Measurements from ENCODE around the gene PPP1R14B. TPM values are rescaled to one million over a fixed set of nuclear protein-coding genes. Genes with fewer than 3 reads are reported as not detected.

Gene PPP1R14B
- total RNA-seq, 1 experiment from 2014 or later = 435 TPM

DNA sequence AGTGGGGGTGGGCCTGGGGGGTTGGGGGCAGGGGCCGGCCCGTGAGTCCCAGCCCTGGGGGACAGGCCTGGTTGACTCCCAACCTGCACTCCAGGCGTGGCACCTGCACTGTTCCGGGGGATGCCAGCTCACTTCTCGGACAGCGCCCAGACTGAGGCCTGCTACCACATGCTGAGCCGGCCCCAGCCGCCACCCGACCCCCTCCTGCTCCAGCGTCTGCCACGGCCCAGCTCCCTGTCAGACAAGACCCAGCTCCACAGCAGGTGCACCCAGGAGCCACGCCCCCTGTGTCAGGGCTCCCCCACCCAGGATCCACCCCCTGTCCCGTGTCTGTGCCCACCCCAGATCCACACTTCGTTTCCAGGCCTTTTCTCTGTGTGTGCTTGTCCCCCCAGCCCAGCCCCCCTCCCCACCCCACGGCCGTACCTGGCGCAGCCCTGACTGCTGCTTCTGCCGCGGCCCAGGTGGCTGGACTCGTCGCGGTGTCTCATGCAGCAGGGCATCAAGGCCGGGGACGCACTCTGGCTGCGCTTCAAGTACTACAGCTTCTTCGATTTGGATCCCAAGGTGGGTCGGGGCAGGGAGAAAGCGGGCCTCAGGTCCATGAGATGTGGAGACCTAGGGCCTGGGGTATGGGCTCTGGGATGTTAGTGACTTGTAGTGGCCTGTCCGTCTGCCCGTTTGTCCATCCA, 35.4 kb downstream of the PPP1R14B start:
- Histone ChIP-seq H2AFZ (no peak overlapping the region), H4K20me1 (ENCODE audit: insufficient read depth) (no peaks in the 10 kb centered on the region), H3K9me2 (ENCODE audit: insufficient read depth) (no peaks in the 10 kb centered on the region), H3K79me2 (ENCODE audit: low read depth) (no peaks in the 10 kb centered on the region), H3K36me3 (ENCODE audit: low read depth) (no peaks in the 10 kb centered on the region), H3K9me3 (ENCODE audit: insufficient read depth, low read depth) (no peaks in the 10 kb centered on the region), H3K4me3 (no peak overlapping the region), H3K4me1 (replicated peaks; ENCODE audit: insufficient read depth) (no peaks in the 10 kb centered on the region), H3F3A (ENCODE audit: insufficient read depth, low read depth) (peaks cover 39% of the 10 kb centered on the region), H3K27ac (no peak overlapping the region), H3K27me3 (ENCODE audit: insufficient read depth, low read depth) (no peaks in the 10 kb centered on the region), H3K4me2 (no peak overlapping the region)
- TF ChIP-seq EZH2 (IDR thresholded peaks at IDR 0.05; ENCODE audit: low read depth) = no peak
- TF ChIP-seq, protein P1, sequence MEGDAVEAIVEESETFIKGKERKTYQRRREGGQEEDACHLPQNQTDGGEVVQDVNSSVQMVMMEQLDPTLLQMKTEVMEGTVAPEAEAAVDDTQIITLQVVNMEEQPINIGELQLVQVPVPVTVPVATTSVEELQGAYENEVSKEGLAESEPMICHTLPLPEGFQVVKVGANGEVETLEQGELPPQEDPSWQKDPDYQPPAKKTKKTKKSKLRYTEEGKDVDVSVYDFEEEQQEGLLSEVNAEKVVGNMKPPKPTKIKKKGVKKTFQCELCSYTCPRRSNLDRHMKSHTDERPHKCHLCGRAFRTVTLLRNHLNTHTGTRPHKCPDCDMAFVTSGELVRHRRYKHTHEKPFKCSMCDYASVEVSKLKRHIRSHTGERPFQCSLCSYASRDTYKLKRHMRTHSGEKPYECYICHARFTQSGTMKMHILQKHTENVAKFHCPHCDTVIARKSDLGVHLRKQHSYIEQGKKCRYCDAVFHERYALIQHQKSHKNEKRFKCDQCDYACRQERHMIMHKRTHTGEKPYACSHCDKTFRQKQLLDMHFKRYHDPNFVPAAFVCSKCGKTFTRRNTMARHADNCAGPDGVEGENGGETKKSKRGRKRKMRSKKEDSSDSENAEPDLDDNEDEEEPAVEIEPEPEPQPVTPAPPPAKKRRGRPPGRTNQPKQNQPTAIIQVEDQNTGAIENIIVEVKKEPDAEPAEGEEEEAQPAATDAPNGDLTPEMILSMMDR (conservative IDR thresholded peaks at IDR 0.05) = no peak
- no TSS peak for BruUV-seq (replicated peaks)
- CTCF ChIA-PET = no interaction called here
- POLR2A ChIA-PET (ENCODE audit: unreplicated experiment) = no interaction called here
- intact Hi-C loops (cut with micrococcal nuclease; ENCODE audit: unreplicated experiment) = no loop called here
- DNase-seq = no peak

DNA sequence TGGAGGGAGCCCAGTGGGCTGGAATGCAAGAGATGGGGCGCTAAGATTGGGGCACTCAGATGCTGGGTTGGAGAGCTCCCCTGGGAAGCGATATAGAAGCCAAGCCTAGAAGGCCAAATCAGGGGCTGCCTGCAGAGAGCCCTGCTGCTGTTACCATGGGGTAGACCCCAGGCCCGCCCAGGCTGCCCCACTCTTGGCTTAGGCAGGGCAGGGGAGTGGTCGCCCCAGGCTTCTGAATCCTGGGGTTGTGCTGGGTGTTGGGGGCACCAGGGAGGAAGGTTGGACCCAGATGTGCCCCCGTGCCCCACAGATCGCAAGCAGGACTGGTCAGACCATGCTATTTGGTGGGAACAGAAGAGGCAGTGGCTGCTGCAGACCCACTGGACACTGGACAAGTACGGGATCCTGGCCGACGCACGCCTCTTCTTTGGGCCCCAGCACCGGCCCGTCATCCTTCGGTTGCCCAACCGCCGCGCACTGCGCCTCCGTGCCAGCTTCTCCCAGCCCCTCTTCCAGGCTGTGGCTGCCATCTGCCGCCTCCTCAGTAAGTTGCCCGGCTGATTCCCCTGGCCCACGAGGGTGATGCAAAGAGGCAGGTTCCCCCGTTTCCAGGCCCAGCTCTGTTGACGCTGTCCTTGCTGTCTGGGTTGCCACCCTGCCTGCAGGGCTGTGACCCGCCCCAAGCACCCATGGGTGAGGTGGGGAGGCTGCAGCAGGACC, 36.3 kb downstream of the PPP1R14B start:
- no peaks in the 10 kb centered on the region for H3K4me1 ChIP-seq (replicated peaks; ENCODE audit: insufficient read depth)
- POLR2A ChIA-PET (ENCODE audit: unreplicated experiment) = no interaction called here
- H3K9me3 ChIP-seq (ENCODE audit: insufficient read depth, low read depth) = no peaks in the 10 kb centered on the region
- no peaks in the 10 kb centered on the region for H3K36me3 ChIP-seq (ENCODE audit: low read depth)
- H3K27me3 ChIP-seq (ENCODE audit: insufficient read depth, low read depth) = no peaks in the 10 kb centered on the region
- no peak overlapping the region for H2AFZ ChIP-seq
- no peak overlapping the region for H3K27ac ChIP-seq
- no peak overlapping the region for H3K4me2 ChIP-seq
- no peak overlapping the region for H3K4me3 ChIP-seq
- H3F3A ChIP-seq (ENCODE audit: insufficient read depth, low read depth) = peaks cover 43% of the 10 kb centered on the region
- CTCF ChIA-PET = no interaction called here
- DNase-seq = no peak
- no peaks in the 10 kb centered on the region for H3K79me2 ChIP-seq (ENCODE audit: low read depth)
- H4K20me1 ChIP-seq (ENCODE audit: insufficient read depth) = no peaks in the 10 kb centered on the region
- no TSS peak for BruUV-seq (replicated peaks)
- TF ChIP-seq EZH2 (IDR thresholded peaks at IDR 0.05; ENCODE audit: low read depth) = no peak
- TF ChIP-seq, protein P1 (conservative IDR thresholded peaks at IDR 0.05) = no peak
- intact Hi-C loops (cut with micrococcal nuclease; ENCODE audit: unreplicated experiment) = no loop called here
- H3K9me2 ChIP-seq (ENCODE audit: insufficient read depth) = no peaks in the 10 kb centered on the region

DNA sequence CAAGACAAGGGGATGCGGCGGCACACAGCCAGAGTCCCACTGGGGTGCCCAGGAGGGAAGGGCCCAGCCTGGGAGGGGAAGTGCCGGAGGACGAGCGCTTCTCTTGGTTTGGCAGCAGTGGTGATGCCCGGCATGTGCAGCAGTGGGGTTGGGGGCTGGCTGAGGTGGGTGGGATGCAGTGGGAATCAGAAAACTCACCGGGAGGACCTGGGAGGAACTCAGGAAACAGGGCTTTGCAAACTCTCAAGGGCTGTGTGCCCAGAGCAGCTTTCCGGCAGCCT, 37.2 kb downstream of the PPP1R14B start:
- no peaks in the 10 kb centered on the region for H3K36me3 ChIP-seq (ENCODE audit: low read depth)
- H3K4me1 ChIP-seq (replicated peaks; ENCODE audit: insufficient read depth) = no peaks in the 10 kb centered on the region
- H3K79me2 ChIP-seq (ENCODE audit: low read depth) = no peaks in the 10 kb centered on the region
- peaks cover 42% of the 10 kb centered on the region for H3F3A ChIP-seq (ENCODE audit: insufficient read depth, low read depth)
- H3K9me3 ChIP-seq (ENCODE audit: insufficient read depth, low read depth) = no peaks in the 10 kb centered on the region
- H3K27me3 ChIP-seq (ENCODE audit: insufficient read depth, low read depth) = no peaks in the 10 kb centered on the region
- TF ChIP-seq, protein P1 (conservative IDR thresholded peaks at IDR 0.05) = no peak
- no peak for TF ChIP-seq EZH2 (IDR thresholded peaks at IDR 0.05; ENCODE audit: low read depth)
- H2AFZ ChIP-seq = no peak overlapping the region
- H3K4me2 ChIP-seq = no peak overlapping the region
- intact Hi-C loops (cut with micrococcal nuclease; ENCODE audit: unreplicated experiment) = no loop called here
- POLR2A ChIA-PET (ENCODE audit: unreplicated experiment) = no interaction called here
- H3K27ac ChIP-seq = no peak overlapping the region
- H3K9me2 ChIP-seq (ENCODE audit: insufficient read depth) = no peaks in the 10 kb centered on the region
- no TSS peak for BruUV-seq (replicated peaks)
- no peak overlapping the region for H3K4me3 ChIP-seq
- CTCF ChIA-PET = no interaction called here
- H4K20me1 ChIP-seq (ENCODE audit: insufficient read depth) = peaks cover 6% of the 10 kb centered on the region; the same call in 1 of the 2 replicates
- no peak for DNase-seq
